ENCODE data around the gene CD300A.

CD300A gene

DNA sequence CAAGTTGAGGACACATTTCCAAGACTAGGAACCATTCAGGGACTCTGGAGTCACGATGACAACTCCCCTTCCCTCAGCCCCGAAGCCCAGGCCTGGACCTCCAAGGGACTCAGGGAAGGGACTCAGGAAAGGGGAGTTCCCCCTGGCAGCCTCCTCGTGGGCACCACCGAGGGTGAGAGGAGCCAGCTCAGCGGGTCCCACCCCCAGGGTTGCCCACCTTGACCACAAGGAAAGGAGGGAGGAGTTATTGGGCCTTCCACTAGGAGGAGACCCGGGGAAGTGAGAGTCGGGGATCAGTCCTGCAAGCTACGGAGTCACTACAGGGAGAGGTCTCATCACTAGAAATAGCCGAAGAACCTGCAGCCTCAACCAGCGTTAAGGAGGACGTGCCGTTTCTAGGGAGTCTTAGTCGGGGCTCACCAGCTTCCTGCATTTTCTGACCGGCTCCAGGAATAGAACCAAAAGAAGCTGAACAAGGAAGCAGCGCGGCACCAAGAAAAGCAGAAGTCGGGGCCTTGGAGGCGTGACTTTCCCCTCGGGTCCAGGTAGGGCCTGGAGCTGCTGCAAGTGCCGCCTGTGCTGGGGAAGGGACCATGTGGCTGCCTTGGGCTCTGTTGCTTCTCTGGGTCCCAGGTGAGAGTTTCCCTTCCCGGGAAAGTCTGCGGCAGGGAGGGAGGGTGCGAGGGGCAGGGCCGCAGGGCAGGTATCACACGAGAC, at the start of gene CD300A:
Gene CD300A, plus strand, starts transcription at position 524 of the 717 bp plus-strand sequence. Its CDS starts 70 bp downstream, at position 594.
- DNase-seq (ENCODE audit: low read depth in 2 of 3, low spot score in 1 of 3): no peak

DNA sequence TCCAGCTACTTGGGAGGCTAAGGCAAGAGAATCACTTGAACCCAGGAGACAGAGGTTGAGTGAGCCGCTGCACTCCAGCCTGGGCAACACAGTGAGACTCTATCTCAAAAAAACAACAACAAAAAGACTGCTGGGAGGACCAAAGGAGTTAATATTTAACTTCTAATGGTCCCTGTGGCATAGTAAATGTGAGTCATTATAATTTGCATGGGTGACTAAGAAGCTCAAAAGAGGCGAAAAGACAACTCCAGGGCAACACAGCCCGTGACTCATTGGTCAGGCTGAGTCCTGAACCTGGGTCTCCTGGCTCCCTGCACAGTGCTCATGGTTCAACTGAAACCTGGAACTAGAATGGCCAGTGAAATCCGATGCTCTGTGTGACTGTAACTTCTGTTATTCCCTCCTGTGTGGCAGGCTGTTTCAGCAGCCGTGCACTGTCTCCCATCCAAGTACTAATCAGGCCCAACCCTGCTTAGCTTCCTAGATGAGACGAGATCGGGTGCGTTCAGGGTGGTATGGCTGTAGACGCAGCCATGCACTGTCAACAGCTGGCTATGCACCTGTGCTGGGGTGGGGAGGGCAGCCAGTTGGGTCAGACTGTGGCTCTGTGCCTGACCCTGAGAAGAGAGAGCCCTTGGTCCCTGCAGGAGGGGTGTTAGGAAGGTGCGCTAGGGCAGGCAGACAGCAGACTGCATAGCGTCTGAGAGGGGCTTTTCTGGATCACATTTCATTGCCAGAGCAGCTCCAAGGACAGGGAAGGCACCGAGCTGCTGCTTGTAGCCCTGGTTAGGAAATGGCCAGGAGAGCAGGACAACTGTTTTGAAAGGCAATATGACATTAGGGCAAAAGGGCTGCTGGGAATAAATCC, 49.0 kb upstream of the CD300A start:
- no peak for DNase-seq (ENCODE audit: low read depth in 2 of 3, low spot score in 1 of 3)

GRCh38 chr17:74419928-74420411, 46.5 kb upstream of the CD300A start:
- no peak for DNase-seq (ENCODE audit: low read depth in 2 of 3, low spot score in 1 of 3)

GRCh38 chr17:74424117-74424516, 42.3 kb upstream of the CD300A start:
- DNase-seq (ENCODE audit: low read depth in 2 of 3, low spot score in 1 of 3): no peak

- DNase-seq (ENCODE audit: low read depth in 2 of 3, low spot score in 1 of 3): no peak
These were observed 41.8 kb upstream of the CD300A start for GRCh38 chr17:74424657-74425056.

- DNase-seq (ENCODE audit: low read depth in 2 of 3, low spot score in 1 of 3): no peak
These were observed 39.8 kb upstream of the CD300A start for GRCh38 chr17:74426551-74427047.

GRCh38 chr17:74427048-74427762, 39.2 kb upstream of the CD300A start:
- DNase-seq (ENCODE audit: low read depth in 2 of 3, low spot score in 1 of 3): no peak

- no peak for DNase-seq (ENCODE audit: low read depth in 2 of 3, low spot score in 1 of 3)
These were observed 38.7 kb upstream of the CD300A start for GRCh38 chr17:74427763-74428153.

DNA sequence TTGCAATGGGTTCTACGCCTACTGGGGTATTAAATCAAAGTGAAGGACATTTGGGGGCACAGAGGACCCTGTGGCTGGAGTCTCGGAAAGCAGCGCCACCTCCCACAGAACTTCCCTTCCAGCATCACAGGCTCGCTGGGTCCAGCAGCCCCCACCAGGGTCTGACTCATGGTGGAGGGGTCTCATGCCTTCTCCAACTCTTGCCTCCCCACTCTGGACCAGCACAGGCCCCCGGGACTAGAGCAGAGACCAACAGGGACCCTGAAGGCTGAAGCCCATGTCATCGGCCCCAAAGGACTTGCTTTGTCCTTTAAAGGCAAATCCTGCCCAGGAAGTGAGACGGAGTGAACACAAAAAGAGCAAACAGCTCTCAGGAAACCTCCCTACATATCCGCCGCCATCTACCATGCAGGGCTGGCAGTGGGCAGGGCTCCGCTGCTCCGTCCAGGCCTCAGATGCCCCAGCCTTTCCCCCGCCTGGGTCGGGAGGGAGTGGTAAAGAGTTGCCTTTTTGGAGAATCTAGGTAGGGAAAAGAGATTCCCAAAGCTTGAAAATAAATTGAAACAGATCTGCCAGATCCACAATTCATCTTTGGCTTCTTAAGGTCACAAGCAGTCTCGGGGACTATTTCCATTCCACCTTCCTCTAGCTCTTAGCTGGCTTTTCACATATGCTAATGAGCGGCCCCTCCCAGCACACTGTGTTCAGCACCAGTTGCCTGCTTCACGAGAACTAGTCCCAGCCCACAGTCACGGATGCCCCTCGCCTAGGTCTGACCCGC, 36.6 kb upstream of the CD300A start:
- DNase-seq (ENCODE audit: low read depth in 2 of 3, low spot score in 1 of 3): no peak

- no peak for DNase-seq (ENCODE audit: low read depth in 2 of 3, low spot score in 1 of 3)
These were observed 36.1 kb upstream of the CD300A start for GRCh38 chr17:74430385-74430705.

DNA sequence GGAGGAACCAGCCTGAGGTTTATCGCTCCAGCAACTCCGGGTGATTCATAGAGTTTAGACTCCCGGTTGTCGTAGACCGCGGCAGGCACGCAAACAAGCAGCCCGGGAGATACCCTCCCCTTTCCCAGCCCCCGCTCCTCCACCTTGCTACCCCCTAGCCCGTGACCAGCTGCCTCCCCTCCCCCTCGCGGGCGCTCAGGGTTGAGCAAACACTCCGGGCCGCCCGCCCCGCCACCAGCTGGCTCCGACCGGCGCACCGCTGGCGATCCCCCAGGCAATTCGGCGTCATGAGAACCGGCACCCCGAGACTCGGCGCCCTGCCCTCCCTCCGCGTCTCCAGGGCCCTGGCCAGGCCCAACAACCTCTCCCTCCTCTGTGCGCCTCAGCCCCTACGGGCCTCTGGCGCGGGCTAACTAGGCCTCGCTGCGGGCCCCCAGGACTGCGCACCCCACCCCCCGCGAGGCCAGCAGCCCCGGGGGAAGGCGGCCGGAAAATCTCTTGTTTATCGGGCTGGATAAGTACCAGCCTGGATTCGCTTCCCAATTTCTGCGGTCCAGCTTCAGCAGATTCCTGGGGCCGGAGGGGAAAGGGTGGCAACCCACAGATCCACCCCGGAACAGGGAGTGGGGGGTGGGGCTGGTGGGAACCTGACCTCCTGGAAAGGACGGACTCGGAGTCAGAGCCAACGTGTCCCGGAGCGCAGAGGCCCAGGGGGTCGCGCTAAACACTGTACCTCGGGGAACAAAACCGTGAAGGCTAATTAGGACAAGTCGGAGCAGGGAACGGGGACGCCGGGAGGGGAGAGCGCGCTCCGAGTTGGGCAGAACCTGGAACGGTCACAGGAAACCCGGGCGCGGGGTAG, 35.5 kb upstream of the CD300A start:
- no peak for DNase-seq (ENCODE audit: low read depth in 2 of 3, low spot score in 1 of 3)

- DNase-seq (ENCODE audit: low read depth in 2 of 3, low spot score in 1 of 3): peak; percentile 21 to 52 (median 32)
These were observed 34.6 kb upstream of the CD300A start, which contains the start of gene GPRC5C for GRCh38 chr17:74431568-74432423. Gene GPRC5C (plus strand): TSS chr17:74432088. CDS start chr17:74439777, 7,689 bp downstream.

DNA sequence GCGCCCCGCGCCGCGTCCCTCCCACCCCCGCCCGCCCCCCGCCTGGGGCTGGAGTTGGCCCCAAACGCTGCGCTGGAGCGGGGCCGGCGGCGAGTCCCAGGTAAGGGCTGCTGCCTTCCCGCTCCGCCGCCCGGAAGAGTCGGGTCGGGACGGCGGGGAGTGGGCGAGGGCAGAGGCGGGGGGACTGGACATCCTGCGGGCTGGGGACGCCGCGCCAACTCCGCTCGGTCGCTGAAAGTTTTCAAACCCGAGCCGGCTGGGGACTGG, 34.1 kb upstream of the CD300A start:
- DNase-seq (ENCODE audit: low read depth in 2 of 3, low spot score in 1 of 3): no peak

- DNase-seq (ENCODE audit: low read depth in 2 of 3, low spot score in 1 of 3): no peak
These were observed 33.6 kb upstream of the CD300A start for GRCh38 chr17:74432766-74433391.

- no peak for DNase-seq (ENCODE audit: low read depth in 2 of 3, low spot score in 1 of 3)
These were observed 32.9 kb upstream of the CD300A start for GRCh38 chr17:74433421-74434121.

DNA sequence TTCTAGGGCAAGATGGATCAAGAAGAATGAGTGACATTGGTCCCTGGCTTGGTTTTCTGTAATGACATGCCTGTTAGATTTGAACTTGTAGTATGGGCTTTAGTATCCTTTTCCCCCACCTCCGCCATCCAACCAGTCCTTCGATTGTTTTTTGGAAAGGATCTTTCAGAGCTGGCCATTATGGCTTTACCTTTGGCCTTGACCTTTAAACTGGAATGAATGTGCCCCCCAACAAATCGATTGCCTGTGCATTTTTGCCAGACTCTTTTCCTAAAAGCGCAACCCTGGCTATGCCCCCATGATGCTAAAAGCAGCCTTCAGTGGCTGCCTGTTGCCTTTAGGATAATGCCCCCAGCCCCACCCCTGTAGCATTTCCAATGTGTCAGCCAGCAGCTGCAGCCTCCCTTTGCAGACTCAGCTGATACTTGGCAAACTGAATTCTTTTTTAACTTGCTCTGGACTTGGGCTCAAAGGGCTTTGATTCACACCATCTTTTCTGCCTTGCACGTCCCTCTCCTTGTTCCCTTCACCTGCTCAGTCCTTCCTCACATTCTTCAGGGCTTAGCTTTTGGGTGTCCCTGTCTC, 30.6 kb upstream of the CD300A start:
- DNase-seq (ENCODE audit: low read depth in 2 of 3, low spot score in 1 of 3): no peak

- DNase-seq (ENCODE audit: low read depth in 2 of 3, low spot score in 1 of 3): no peak
These were observed 28.7 kb upstream of the CD300A start for GRCh38 chr17:74437702-74438101.

Data from stimulated activated CD4-positive, alpha-beta T cell treated with anti-CD3 and anti-CD28 coated beads, Interleukin-12 subunit alpha, Interleukin-12 subunit beta, amount 100 ng/mL, for 48 hours (primary cell).